ENCODE measurements around the gene NALCN.

NALCN gene

DNA sequence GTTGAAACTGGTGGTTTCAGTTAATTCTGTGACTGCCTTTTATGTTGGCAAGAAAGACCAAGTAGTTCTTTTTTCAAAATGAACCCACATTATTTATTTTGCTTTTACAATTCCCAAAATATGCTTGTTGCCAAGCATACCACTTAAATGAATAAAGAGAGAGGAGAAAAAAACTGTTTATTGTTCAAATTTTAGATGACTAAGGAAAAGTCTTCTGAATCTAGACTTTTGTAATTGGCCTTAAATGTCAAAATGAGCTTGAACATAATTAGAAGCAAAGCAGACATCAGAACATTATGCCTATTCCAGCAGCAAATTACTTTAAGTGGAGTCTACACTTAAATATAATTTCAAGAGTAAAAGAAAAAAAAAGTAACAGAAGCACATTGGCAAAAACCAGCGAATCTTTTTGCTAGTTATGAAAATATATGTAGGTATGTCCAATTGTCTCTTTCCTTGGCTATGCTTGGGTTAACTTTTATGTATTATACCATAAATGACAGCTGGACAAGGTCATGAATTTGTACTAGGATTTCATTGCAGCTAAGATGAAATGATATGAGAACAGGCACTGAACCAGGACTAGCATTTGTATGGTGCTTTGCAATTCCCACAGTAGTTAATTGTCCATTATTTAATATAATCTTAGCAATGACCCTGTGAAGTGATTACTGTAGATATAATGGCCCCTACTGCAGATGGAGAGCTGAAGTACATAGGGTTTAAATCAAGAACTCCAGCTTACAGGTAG is 211.9 kb downstream of the NALCN start:
- TF ChIP-seq, protein P1, sequence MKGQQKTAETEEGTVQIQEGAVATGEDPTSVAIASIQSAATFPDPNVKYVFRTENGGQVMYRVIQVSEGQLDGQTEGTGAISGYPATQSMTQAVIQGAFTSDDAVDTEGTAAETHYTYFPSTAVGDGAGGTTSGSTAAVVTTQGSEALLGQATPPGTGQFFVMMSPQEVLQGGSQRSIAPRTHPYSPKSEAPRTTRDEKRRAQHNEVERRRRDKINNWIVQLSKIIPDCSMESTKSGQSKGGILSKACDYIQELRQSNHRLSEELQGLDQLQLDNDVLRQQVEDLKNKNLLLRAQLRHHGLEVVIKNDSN (IDR thresholded peaks at IDR 0.05): no peak
- TF ChIP-seq TCF12 (IDR thresholded peaks at IDR 0.05; ENCODE audit: low read depth): no peak
- TF ChIP-seq TEAD4 (IDR thresholded peaks at IDR 0.05): no peak
- no peak for TF ChIP-seq CREB1 (IDR thresholded peaks at IDR 0.05; ENCODE audit: low read depth)
- no peak for TF ChIP-seq YY1 (IDR thresholded peaks at IDR 0.05; ENCODE audit: low read depth)
- TF ChIP-seq, protein P2, sequence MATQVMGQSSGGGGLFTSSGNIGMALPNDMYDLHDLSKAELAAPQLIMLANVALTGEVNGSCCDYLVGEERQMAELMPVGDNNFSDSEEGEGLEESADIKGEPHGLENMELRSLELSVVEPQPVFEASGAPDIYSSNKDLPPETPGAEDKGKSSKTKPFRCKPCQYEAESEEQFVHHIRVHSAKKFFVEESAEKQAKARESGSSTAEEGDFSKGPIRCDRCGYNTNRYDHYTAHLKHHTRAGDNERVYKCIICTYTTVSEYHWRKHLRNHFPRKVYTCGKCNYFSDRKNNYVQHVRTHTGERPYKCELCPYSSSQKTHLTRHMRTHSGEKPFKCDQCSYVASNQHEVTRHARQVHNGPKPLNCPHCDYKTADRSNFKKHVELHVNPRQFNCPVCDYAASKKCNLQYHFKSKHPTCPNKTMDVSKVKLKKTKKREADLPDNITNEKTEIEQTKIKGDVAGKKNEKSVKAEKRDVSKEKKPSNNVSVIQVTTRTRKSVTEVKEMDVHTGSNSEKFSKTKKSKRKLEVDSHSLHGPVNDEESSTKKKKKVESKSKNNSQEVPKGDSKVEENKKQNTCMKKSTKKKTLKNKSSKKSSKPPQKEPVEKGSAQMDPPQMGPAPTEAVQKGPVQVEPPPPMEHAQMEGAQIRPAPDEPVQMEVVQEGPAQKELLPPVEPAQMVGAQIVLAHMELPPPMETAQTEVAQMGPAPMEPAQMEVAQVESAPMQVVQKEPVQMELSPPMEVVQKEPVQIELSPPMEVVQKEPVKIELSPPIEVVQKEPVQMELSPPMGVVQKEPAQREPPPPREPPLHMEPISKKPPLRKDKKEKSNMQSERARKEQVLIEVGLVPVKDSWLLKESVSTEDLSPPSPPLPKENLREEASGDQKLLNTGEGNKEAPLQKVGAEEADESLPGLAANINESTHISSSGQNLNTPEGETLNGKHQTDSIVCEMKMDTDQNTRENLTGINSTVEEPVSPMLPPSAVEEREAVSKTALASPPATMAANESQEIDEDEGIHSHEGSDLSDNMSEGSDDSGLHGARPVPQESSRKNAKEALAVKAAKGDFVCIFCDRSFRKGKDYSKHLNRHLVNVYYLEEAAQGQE (IDR thresholded peaks at IDR 0.05; ENCODE audit: low read depth): no peak
- TF ChIP-seq EGR1 (IDR thresholded peaks at IDR 0.05): no peak
- TF ChIP-seq EP300 (IDR thresholded peaks at IDR 0.05; ENCODE audit: borderline replicate concordance): no peak
- TF ChIP-seq FOXM1 (IDR thresholded peaks at IDR 0.05; ENCODE audit: borderline replicate concordance, low read depth): no peak
- no peak for TF ChIP-seq CEBPB (IDR thresholded peaks at IDR 0.05)
- TF ChIP-seq RAD21 (IDR thresholded peaks at IDR 0.05; ENCODE audit: low read depth): no peak
- no peak for TF ChIP-seq TAF1 (IDR thresholded peaks at IDR 0.05; ENCODE audit: low read depth)
- no peak for TF ChIP-seq ZBTB7A (IDR thresholded peaks at IDR 0.05; ENCODE audit: low read depth)
- no peak for TF ChIP-seq NFIC (IDR thresholded peaks at IDR 0.05)
- TF ChIP-seq, protein P3, sequence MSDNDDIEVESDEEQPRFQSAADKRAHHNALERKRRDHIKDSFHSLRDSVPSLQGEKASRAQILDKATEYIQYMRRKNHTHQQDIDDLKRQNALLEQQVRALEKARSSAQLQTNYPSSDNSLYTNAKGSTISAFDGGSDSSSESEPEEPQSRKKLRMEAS (IDR thresholded peaks at IDR 0.05): no peak

DNA sequence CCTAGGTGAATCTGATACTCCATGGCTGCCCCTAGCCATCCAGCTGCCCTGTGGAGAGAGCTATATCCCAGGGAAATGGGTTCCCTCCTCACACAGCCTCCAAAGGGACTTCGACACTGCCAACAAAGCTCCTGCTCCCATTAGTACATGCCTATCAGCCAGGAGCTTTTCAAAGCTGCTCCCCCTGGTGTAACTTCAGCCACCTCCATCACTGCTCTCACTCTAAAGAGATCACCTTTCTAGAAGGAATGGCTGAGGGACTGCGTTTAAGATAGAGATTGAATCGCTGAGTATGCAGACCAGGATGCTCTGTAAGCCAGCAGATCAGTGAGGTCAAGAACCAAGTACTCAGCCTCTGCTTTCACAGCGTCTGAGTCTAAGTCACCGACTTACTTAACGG is 213.7 kb downstream of the NALCN start:
- TF ChIP-seq TEAD4 (IDR thresholded peaks at IDR 0.05) (no peak), ZBTB7A (IDR thresholded peaks at IDR 0.05; ENCODE audit: low read depth) (no peak), FOXM1 (IDR thresholded peaks at IDR 0.05; ENCODE audit: borderline replicate concordance, low read depth) (no peak)
- TF ChIP-seq, protein P1 (IDR thresholded peaks at IDR 0.05): no peak

DNA sequence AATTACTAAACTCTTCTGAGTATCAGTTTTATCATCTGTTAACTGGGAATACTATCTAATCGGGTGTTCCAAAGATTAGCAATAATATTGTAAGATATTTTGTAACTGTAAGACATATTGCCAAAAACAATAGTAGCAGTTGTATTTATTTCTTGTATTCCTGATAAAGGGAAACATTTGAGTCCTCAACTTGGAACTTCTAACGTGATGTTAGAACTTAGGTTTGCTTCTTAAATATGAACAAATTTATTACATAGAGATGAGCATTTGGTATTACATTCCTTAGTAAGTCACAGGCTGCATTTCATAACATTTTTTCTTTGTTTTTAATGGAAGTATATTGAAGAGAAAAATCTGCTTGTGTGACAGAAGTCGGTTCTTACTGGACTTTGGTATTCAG is 225.3 kb downstream of the NALCN start:
- no peak for TF ChIP-seq CEBPB (IDR thresholded peaks at IDR 0.05)
- TF ChIP-seq YY1 (IDR thresholded peaks at IDR 0.05; ENCODE audit: low read depth): no peak
- no peak for TF ChIP-seq EP300 (IDR thresholded peaks at IDR 0.05; ENCODE audit: borderline replicate concordance)
- TF ChIP-seq, protein P3 (IDR thresholded peaks at IDR 0.05): no peak
- TF ChIP-seq RAD21 (IDR thresholded peaks at IDR 0.05; ENCODE audit: low read depth): no peak
- TF ChIP-seq, protein P1 (IDR thresholded peaks at IDR 0.05): no peak
- TF ChIP-seq NFIC (IDR thresholded peaks at IDR 0.05): no peak

DNA sequence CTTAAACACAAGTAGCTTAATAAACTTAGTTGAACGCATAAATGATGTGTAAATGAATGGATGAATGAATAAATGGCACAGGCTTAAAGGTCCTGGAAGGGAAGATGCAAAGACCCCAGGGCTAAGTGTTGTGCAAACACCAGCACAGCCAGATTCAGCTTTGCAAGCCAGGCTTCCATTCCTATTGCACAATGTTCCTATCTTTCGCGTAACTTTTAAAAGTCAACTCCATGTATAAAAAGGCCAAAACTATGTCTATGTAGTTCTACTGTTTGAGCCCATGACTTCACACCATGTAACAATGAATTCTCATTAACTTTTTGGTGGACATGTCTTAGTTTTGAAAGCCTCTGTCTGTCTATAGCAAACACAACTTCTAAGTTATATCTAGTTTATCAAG is 226.0 kb downstream of the NALCN start:
- TF ChIP-seq, protein P2 (IDR thresholded peaks at IDR 0.05; ENCODE audit: low read depth): no peak
- no peak for TF ChIP-seq CREB1 (IDR thresholded peaks at IDR 0.05; ENCODE audit: low read depth)
- no peak for TF ChIP-seq CEBPB (IDR thresholded peaks at IDR 0.05)
- TF ChIP-seq RAD21 (IDR thresholded peaks at IDR 0.05; ENCODE audit: low read depth): no peak

DNA sequence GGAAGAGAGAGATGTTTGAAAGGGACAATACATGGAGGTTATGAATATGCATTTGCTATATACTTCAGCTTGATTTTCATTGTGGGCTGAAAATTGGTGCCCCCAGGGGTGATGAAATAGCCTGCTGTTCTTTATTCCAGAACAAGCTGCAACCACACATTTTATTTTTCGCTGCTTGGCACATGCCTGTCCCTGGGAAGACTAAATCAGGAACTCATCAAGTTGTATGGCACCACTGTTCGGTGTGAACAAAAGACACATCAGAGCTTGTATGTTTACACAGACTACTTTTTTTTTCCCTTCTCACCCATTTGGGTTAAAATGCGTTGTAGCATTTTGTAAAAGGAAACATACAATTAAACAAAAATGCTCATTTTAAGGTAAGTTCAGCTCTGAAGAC is 230.7 kb downstream of the NALCN start:
- TF ChIP-seq TCF12 (IDR thresholded peaks at IDR 0.05; ENCODE audit: low read depth) (no peak), RAD21 (IDR thresholded peaks at IDR 0.05; ENCODE audit: low read depth) (no peak), CREB1 (IDR thresholded peaks at IDR 0.05; ENCODE audit: low read depth) (no peak), EGR1 (IDR thresholded peaks at IDR 0.05) (no peak), TAF1 (IDR thresholded peaks at IDR 0.05; ENCODE audit: low read depth) (no peak), TEAD4 (IDR thresholded peaks at IDR 0.05) (no peak), YY1 (IDR thresholded peaks at IDR 0.05; ENCODE audit: low read depth) (no peak), FOXM1 (IDR thresholded peaks at IDR 0.05; ENCODE audit: borderline replicate concordance, low read depth) (no peak), EP300 (IDR thresholded peaks at IDR 0.05; ENCODE audit: borderline replicate concordance) (no peak)
- TF ChIP-seq, protein P1 (IDR thresholded peaks at IDR 0.05): no peak
- TF ChIP-seq, protein P3 (IDR thresholded peaks at IDR 0.05): no peak
- TF ChIP-seq, protein P2 (IDR thresholded peaks at IDR 0.05; ENCODE audit: low read depth): no peak

All from Ishikawa (cell line).